ENCODE measurements around the gene FHL1.
"Not testable (repeated sequence)": the region's sequence is repeated elsewhere in the genome, so short reads cannot be mapped to it uniquely, and the experiment has no call there.

The FHL1 gene

DNA sequence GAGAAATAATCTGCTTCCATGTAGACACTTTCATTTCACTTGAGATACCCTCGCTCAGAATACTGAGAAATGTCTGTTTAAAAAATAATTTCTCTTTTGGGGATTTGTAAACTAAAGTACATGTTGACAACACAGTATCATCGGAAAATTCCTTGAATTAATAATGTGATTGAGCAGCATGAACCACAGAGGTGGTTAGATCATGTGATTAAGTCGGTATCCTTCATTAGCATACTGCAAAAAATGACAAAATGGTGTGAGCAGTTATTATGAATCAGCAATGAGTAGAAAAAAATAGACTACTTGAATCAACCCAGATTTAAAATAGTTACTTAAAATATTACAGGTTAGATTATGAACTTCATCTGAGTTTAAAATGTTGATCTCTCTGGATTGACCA, 89.7 kb downstream of the FHL1 start:
- Histone ChIP-seq H3K4me3 (no peak overlapping the region), H3K9me3 (no peaks in the 10 kb centered on the region), H3K27me3 (ENCODE audit: low read depth) (no peaks in the 10 kb centered on the region), H3K4me1 (no peaks in the 10 kb centered on the region), H3K36me3 (replicated peaks) (peaks cover 67% of the 10 kb centered on the region)
- in situ Hi-C loops (cut with MboI; ENCODE audit: low sequenced_read_pairs) = no loop called here
- DNase-seq (ENCODE audit: low spot score in 2 of 2) = no peak

DNA sequence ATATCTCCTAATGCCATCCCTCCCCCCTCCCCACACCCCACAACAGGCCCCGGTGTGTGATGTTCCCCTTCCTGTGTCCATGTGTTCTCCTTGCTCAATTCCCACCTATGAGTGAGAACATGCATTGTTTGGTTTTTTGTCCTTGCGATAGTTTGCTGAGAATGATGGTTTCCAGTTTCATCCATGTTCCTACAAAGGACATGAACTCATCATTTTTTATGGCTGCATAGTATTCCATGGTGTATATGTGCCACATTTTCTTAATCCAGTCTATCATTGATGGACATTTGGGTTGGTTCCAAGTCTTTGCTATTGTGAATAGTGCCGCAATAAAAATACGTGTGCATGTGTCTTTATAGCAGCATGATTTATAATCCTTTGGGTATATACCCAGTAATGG, 90.5 kb downstream of the FHL1 start:
- H3K36me3 ChIP-seq (replicated peaks) = peaks cover 63% of the 10 kb centered on the region
- H3K4me3 ChIP-seq; H3K4me1 ChIP-seq; in situ Hi-C loops (cut with MboI; ENCODE audit: low sequenced_read_pairs); DNase-seq (ENCODE audit: low spot score in 2 of 2); H3K27me3 ChIP-seq (ENCODE audit: low read depth); H3K9me3 ChIP-seq: not testable (repeated sequence)

DNA sequence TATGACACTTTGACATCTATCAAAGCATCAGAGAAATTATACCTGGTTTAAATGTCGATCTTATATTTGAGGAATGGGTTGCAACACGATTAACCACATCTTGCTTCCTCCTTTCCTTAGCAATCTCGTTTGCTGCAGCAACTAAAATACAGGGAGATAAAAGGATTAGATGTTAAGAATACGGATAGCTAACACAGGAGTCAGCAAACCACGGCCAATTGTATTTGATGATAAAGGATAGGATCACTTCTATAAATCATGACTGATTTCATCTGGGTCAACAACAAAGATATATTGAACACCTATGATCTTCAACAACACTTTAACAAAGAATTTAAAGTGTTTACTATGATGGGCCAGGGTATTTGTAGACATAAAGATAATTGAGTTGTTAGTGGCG, 98.9 kb downstream of the FHL1 start:
- Histone ChIP-seq H3K4me1 (peaks cover 20% of the 10 kb centered on the region), H3K27me3 (ENCODE audit: low read depth) (no peaks in the 10 kb centered on the region), H3K4me3 (no peak overlapping the region), H3K9me3 (no peaks in the 10 kb centered on the region), H3K36me3 (replicated peaks) (peaks cover 29% of the 10 kb centered on the region)
- DNase-seq (ENCODE audit: low spot score in 2 of 2) = no peak
- in situ Hi-C loops (cut with MboI; ENCODE audit: low sequenced_read_pairs) = no loop called here

DNA sequence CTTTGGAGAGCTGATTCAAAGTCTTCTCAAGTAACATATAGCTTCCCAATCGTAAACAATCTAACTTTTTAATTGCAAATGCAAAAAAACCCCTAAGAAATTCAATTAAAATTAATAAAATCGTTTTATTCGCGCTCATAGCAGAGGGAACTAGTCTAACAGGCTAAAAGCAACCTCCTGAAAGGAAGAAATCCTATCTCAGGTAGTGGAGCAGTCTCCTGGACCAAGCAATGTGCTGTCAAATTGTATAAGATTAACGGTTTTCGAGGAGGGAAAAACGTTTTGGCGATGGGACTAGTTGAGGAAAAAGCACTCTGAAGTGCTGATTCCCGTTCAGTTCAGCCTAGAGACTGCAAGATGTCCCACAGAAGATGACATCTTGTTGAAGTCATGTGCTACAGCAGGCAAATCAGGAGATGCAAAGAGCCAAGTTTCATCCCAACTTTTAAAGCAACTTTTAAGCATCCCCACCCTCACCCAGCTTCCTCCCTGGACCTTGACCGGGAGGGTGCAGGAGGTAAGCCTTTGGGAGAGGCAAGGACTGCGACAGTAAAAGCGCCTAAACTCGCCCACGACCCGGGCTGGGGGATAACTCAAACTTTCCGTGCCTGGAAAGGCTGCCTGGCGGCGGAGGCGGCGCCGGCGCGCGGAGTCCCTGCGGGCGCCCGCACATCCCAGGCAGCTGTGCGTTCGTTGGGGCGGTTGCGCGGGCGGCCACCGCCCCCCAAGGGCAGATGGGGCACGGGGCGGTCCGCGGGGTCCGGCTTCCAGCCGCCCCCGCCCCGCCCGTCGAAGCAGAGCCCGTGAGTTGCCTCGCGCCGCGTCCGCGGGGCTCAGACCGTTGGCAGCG, 103.1 kb downstream of the FHL1 start:
- H3K36me3 ChIP-seq (replicated peaks) = no peaks in the 10 kb centered on the region; the same call in 1 of the 2 replicates
- H3K9me3 ChIP-seq = no peaks in the 10 kb centered on the region
- H3K27me3 ChIP-seq (ENCODE audit: low read depth) = no peaks in the 10 kb centered on the region
- peak; percentile 35 to 36 for DNase-seq (ENCODE audit: low spot score in 2 of 2)
- H3K4me1 ChIP-seq = peaks cover 20% of the 10 kb centered on the region
- in situ Hi-C loops (cut with MboI; ENCODE audit: low sequenced_read_pairs) = no loop called here
- H3K4me3 ChIP-seq = peak overlapping the region; percentile 83

DNA sequence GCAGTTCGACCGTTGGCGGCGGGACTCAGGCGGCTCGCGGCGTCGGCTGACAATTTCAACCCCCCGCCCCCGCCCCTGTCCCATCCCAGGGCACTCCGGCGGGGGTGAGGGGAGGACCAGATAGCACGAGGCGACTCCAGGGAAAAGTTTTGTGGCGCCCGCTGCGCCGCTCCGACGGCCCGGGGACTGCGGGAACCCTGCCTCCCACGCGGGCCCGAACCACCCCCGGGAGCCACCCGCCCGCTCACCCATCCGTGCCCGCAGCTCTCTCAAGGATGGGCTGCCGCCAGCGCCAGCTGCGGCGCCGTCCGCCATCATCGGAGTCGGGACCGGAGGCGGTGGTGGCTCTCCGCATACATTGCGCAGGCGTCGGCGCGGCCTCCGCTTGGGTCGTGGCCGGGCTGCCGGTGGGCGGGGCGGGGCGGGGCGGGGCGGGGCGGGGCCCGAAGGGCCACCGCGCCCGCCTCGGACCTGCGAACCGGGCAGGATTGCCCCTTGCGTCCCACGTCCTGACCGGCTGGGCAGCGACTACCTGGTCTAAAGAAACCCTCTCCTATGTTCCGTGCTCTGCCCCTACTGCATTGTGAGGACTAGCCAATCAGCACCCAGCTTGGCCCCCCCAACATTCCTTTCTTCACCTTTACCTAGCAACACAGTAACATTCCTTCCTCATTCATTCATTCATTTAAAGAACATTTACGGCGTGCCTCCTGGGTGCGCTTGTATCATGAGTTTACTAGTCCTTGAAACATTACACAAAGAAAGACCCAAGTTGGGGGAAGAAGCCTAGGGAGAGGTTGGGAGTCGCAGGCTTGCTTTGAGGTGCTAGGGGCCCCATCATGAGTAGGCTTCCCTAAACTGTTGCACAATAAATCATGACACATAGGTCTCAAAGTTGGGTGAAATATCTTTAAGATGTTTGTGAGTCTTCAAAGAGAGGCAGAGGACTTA, 104.0 kb downstream of the FHL1 start, which contains the start of gene MAP7D3:
Gene MAP7D3 (minus strand): TSS at position 360 of the 951 bp plus-strand sequence. CDS start 42 bp downstream, at position 318.
- Histone ChIP-seq H3K4me1 (peaks cover 20% of the 10 kb centered on the region), H3K27me3 (ENCODE audit: low read depth) (no peaks in the 10 kb centered on the region), H3K4me3 (peak within 1 kb of the TSS; percentile 83), H3K36me3 (replicated peaks) (no peaks in the 10 kb centered on the region; the same call in 1 of the 2 replicates), H3K9me3 (no peaks in the 10 kb centered on the region)
- peak; percentile 72 to 84 for DNase-seq (ENCODE audit: low spot score in 2 of 2)
- in situ Hi-C loops (cut with MboI; ENCODE audit: low sequenced_read_pairs) = no loop called here

DNA sequence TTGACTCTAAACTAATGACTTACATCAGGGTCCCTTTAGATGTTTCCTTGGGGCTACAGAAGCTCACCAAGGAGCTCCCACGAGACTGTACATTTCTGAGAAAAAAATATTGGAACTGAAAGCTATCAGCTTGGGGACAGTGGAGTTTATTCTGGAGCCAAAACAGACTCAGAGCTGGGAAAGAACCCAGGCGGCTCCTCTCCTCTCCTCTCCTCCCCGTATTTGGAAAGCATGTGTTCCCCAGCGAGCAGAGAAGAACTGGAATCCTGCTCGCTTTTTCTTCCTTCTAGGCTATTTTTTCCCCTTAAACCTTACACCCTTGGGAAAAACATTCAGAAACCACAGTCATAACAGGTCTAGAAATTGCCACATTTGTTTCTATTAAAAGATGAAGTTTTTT, 108.2 kb downstream of the FHL1 start:
- H3K9me3 ChIP-seq = no peaks in the 10 kb centered on the region
- in situ Hi-C loops (cut with MboI; ENCODE audit: low sequenced_read_pairs) = no loop called here
- no peak for DNase-seq (ENCODE audit: low spot score in 2 of 2)
- H3K36me3 ChIP-seq (replicated peaks) = no peaks in the 10 kb centered on the region
- no peaks in the 10 kb centered on the region; the same call in 1 of the 2 replicates for H3K27me3 ChIP-seq (ENCODE audit: low read depth)
- no peaks in the 10 kb centered on the region for H3K4me1 ChIP-seq
- no peak overlapping the region for H3K4me3 ChIP-seq

DNA sequence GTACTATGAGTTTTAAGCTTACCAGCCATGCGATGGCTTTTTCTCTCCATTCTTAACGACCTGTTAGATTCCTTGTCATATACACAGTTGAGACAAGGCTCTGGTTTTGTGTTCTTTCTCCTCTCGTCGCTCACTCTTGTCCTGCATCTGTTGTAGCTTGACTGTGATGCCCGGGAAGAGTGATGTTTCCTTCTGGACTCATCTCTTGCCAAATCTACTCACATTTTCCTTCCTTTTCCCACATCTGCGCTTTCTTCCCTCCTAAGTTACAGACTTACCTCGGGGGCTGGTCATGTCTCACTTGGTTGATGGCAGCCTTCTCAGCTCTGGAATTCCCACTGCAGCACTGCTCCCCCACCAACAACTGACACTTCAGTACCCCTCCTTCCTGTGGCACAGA, 108.7 kb downstream of the FHL1 start:
- Histone ChIP-seq H3K4me1 (no peaks in the 10 kb centered on the region), H3K36me3 (replicated peaks) (no peaks in the 10 kb centered on the region), H3K4me3 (no peak overlapping the region), H3K27me3 (ENCODE audit: low read depth) (no peaks in the 10 kb centered on the region; the same call in 1 of the 2 replicates), H3K9me3 (no peaks in the 10 kb centered on the region)
- DNase-seq (ENCODE audit: low spot score in 2 of 2) = no peak
- in situ Hi-C loops (cut with MboI; ENCODE audit: low sequenced_read_pairs) = no loop called here

DNA sequence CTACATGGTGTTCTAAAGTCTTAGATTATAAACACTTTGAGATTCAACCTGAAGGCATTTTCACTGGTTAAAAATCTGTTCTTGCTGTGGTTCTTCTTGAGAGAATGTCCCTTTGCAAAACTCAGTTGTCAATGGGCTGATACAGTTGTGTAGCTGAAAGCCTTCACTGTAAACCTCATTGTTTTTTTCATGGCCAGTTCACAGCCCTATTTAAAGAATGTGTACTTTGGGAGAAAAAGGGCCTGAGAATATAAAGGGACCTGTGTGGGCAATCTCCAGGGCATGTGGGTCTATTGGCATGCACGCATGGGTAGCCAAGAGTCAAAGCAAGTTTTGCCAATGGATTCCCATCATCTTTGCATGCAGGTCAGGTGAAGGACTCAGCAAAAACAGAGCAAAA, 111.6 kb downstream of the FHL1 start:
- in situ Hi-C loops (cut with MboI; ENCODE audit: low sequenced_read_pairs) = no loop called here
- DNase-seq (ENCODE audit: low spot score in 2 of 2) = no peak
- no peaks in the 10 kb centered on the region for H3K9me3 ChIP-seq
- no peaks in the 10 kb centered on the region; the same call in 1 of the 2 replicates for H3K27me3 ChIP-seq (ENCODE audit: low read depth)
- H3K36me3 ChIP-seq (replicated peaks) = no peaks in the 10 kb centered on the region
- no peaks in the 10 kb centered on the region for H3K4me1 ChIP-seq
- no peak overlapping the region for H3K4me3 ChIP-seq

DNA sequence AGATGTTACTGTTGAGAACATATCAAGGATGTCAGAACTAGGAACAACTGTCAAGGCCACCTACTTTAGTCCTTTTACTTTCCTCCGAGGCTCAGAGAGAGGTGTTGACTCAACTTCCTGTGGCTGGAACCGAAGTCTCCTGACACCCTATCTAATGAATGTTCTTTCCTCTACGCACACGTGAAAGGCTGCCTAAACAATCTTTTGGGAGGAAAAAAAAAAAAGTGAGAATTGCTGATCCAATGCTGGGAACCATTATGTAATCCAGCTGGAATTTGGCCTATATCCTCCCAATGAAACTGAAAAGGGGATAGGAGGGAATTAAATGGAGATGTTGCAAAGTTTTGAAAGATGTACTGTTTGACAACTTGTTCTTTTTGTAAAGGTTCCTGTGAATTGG, 112.2 kb downstream of the FHL1 start:
- DNase-seq (ENCODE audit: low spot score in 2 of 2) = no peak
- in situ Hi-C loops (cut with MboI; ENCODE audit: low sequenced_read_pairs) = no loop called here
- H3K9me3 ChIP-seq = no peaks in the 10 kb centered on the region

DNA sequence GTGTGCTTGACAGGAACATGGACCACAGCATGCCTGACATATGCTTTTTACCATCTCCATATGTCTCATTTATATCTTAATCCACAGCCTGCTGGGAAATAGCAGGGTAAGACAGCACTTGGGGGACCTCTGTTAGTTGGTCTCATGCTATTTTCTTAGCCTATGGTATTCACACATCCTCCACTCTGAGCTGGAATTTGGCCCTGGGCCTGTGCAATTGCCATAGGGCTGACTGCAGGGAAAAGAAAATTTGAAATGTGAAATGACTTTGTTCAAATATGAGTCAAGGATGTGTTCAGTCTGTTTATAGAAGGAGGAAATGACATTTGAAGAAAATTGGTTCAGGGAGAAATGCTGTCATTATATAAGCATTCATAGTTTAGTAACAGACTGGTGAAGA, 113.4 kb downstream of the FHL1 start:
- Histone ChIP-seq H3K36me3 (replicated peaks) (no peaks in the 10 kb centered on the region), H3K4me1 (no peaks in the 10 kb centered on the region), H3K9me3 (no peaks in the 10 kb centered on the region), H3K27me3 (ENCODE audit: low read depth) (no peaks in the 10 kb centered on the region; the same call in 1 of the 2 replicates), H3K4me3 (no peak overlapping the region)
- in situ Hi-C loops (cut with MboI; ENCODE audit: low sequenced_read_pairs) = no loop called here
- no peak for DNase-seq (ENCODE audit: low spot score in 2 of 2)

More for the DNA sequence above, 112.2 kb downstream of the FHL1 start:
- Histone ChIP-seq H3K36me3 (replicated peaks) (no peaks in the 10 kb centered on the region), H3K4me3 (no peak overlapping the region), H3K4me1 (no peaks in the 10 kb centered on the region), H3K27me3 (ENCODE audit: low read depth) (no peaks in the 10 kb centered on the region; the same call in 1 of the 2 replicates)

Data from HAP-1 (cell line).